Measurements from ENCODE around the gene ZNF350.
"Not testable (repeated sequence)": the region's sequence is repeated elsewhere in the genome, so short reads cannot be mapped to it uniquely, and the experiment has no call there.

ZNF350 gene

DNA sequence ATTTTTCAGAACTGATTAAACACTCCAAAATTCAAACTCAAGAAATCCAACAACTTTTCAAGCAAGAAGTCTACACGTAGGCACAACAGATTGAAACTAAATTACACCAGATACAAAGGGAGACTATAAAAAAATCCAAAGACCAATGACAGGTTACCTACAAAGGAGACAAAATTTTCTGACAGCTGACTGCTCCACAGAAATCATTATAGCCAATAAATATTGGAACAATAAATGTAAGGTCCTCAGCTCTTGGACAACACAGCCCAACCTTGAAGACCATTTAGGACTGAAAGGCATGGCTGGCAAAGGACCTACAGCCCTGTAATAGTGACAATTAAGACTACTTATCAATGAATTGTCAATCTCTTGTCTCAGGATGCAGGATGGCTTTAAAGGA lies 15.9 kb downstream of the ZNF350 start:
- DNase-seq = no peak

DNA sequence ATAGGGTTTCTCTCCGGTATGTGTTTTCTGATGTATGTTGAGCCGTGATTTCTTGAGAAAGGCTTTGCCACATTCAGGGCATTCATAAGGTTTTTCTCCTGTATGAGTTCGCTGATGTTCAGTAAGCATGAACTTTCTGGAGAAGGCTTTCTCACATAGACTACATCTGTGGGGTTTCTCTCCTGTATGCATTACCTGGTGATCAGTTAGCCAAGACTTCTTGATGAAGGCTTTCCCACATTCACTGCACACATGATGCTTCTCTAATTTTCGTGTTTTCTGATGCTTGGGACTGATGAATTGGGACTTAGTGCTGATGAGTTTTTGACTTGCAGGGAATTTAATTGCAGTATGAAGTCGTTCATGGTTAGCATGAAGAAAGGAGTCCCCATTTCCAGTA lies 21.1 kb downstream of the ZNF350 start:
- DNase-seq = no peak

DNA sequence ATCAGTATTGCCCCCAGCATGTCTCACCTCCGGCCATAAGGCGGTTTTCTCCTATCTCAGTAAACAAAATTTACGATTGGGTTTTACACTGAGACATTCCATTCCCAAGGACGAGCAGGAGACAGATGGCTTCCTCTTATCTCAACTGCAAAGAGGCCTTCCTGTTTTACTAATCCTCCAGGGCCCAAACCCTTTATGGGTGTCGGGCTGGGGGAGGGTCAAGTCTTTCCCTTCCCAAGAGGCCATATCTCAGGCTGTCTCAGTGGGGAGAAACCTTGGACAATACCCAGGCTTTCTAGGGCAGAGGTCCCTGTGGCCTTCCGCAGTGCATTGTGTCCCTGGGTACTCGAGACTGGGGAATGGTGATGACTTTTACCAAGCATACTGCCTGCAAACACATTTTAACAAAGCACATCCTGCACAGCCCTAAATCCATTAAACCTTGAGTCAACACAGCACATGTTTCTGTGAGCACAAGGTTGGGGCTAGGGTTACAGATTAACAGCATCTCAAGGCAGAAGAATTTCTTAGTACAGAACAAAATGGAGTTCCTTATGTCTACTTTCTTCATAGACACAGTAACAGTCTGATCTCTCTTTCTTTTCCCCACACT lies 25.9 kb downstream of the ZNF350 start:
- not testable (repeated sequence) for DNase-seq

DNA sequence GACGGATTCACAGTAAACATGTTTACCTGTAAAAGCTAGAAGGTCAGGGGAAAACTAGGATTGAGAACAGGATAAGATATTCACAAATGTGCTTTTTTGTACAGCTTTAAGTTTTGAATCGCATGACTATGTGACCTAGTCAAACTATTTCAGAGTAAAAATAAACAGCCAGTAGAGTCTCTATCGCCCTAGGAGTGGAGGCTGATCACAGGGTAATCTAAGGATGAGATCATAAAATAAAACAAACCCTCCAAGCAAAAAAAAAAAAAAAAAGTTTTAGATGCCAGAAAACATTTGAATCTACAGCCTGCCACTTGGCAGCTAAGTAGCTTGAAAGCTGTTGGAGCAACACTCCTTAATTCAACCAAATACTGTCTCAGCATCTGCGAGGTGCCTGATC lies 26.8 kb downstream of the ZNF350 start:
- no peak for DNase-seq

DNA sequence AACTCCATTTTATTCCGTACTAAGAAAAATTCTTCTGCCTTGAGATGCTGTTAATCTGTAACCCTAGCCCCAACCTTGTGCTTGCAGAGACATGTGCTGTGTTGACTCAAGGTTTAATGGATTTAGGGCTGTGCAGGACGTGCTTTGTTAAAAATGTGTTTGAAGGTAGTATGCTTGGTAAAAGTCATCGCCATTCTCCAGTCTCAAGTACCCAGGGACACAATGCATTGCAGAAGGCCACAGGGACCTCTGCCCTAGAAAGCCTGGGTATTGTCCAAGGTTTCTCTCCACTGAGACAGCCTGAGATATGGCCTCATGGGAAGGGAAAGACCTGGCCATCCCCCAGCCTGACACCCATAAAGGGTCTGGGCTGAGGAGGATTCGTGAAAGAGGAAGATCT lies 28.8 kb downstream of the ZNF350 start:
- not testable (repeated sequence) for DNase-seq

DNA sequence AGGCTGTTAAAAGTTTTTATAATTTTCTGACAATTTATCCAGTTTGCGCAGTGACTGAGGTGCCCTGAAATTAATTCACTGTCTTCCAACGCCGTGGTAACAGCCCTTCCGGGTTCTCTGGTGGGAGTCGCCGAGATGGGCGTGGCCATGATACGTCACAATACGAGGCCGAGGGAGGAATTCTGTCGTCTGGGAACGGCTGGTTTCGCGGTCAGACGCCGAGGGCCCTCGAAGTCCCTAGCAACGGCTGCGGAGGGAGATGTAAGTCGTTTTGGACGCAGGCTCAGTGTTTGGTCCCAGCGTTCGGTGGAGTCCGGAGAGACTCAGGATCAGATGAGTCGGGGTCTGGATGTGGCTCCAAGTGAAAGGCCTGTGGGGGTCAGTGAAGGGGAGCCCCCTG lies 37.7 kb downstream of the ZNF350 start:
- no peak for DNase-seq

DNA sequence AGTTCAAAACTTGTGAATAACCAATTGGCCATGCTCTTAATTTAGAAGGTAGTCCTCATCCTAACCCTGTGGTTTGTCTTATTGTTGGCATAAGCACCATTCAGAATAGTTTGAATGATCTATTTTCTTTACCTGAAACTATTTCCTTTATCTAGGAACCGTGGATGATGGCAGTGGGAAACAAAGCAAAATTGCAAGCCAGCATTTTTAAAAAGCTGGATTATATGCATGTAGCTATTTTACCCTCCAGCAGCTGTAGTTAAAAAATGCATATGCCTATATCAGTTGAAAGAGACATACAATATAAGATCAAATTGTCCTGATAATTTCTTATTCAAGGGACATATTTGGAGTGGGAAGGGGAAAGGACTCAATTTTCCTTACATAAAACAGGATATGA lies 40.0 kb downstream of the ZNF350 start:
- no peak for DNase-seq

DNA sequence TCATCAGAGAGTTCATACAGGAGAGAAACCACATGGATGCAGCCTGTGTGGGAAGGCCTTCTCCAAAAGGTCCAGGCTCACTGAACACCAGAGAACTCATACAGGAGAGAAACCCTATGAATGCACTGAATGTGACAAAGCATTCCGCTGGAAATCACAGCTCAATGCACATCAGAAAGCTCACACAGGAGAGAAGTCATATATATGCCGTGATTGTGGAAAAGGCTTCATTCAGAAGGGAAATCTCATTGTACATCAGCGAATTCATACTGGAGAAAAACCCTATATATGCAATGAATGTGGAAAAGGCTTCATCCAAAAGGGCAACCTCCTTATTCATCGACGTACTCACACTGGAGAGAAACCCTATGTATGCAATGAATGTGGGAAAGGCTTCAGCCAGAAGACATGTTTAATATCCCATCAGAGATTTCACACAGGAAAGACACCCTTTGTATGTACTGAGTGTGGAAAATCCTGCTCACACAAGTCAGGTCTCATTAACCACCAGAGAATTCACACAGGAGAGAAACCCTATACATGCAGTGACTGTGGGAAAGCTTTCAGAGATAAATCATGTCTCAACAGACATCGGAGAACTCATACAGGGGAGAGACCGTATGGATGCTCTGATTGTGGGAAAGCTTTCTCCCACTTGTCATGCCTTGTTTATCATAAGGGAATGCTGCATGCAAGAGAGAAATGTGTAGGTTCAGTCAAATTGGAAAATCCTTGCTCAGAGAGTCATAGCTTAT lies 41.7 kb downstream of the ZNF350 start:
- no peak for DNase-seq

DNA sequence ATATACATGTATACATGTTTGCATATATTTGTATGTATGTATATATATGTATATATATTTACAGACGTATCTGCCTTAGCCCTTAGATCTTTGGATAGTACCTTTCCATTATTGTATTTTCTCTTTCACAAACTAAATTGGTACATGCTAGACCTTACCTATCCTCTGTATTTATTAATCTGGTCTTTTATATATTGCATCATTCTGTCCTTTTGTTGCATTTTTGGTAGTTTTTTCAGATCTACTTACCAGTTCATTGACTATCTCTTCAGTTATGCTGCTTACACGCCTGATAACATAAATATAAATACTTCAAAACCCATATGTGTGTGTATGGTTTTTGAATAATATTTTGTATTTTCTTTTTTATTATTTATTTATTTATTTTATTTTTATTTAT lies 47.7 kb downstream of the ZNF350 start:
- no peak for DNase-seq

DNA sequence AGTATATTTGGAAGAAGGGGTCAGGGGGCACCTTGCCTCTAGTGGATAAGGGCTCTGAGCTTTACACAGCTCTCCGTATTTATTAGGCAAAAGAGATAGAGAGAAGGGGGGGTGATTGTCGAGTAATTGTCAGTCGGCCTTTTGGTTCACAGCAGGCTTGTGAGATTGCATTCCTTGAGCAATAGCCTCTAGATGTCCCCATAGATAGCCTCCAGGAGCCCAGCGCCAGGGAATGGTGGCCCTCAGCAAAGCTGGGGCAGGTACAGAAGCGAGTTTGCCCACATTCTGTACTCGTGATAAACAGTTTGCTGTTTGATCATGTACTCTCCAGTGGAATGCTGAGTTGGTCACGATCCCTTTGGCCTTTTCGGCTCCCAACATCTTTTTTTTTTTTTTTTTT lies 54.7 kb downstream of the ZNF350 start:
- DNase-seq = no peak

DNA sequence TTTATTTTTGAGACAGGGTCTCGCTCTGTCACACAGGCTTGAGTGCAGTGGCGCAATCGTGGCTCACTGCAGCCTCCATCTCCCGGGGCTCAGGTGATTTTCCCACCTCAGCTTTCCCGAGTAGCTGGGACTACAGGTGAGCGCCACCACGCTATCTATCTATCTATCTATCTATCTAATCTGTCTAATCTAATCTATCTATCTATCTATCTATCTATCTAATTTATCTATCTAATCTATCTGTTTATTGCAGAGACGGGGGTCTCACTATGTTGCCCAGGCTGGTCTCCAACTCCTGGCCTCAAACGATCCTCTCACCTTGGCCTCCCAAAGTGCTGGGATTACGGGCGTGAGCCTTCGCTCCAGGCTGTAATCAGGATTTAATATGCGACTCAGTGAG lies 58.8 kb downstream of the ZNF350 start:
- DNase-seq = no peak

DNA sequence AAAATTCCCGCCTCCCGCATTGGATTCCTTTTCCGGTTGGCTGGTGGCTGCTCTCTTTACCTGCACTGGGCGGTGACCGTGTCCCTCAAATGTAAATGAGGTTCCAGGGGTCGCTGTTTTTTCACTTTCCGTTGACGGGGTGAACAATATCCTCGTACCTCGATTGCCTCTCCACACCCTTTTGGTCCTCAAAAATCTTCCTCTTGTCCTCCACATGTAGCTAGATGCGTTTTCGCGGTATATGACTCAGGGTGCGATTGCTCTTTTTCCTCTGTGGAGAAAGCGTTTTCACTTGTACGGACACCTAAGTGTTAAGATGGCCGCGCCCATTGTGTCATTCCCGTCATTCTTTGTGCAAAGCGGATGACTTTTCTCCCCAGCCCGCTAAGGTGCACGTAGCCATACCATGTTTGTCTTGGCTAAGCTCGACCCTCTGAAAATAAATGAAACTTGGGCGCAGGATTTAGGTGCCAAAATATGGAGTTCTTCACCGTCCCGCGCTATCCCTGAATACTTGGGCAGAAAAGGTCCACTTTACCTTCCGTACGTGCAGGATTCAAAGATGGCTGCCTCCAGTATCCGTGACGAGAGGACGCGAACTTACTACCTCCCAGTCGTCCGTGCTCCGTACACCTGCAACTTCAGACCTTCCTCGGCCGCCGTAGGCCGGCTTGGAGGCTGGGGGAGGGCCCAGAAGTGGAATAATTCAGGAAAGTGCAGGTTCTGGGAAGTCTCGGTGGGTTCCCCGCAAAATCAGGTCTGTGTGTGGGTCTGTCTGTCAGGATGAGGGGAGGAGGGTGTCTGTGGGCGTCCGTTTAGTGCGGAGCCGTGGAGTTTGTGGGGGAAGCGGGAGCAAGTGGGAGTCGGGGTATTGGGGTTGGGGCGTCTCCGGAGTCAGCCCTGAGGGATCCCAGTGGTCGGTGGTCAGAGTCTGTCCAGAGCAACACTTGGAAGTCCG lies 59.6 kb downstream of the ZNF350 start, which contains the start of gene ZNF613:
TSS of gene ZNF613 (plus strand) at position 689 of the 958 bp plus-strand sequence. CDS start 8,749 bp downstream, outside the sequence.
- DNase-seq = peak; percentile 82

DNA sequence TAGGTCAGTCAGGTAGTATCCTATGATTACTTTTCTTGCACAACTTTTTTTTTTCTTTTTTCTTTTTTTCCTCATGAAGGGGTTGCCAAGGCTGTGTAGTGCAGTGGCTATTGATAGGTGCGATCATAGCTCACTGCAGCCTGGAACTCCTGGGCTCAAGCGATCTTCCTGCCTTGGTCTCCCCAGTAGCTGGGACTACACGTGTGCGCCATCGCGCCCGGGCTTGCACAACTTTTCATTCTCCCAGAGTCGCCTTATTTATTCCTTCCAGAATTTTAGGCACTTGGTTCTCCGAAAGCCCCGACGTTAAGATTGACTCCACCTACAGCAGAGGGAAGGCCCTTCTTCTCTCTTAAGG lies 60.2 kb downstream of the ZNF350 start:
- no peak for DNase-seq

DNA sequence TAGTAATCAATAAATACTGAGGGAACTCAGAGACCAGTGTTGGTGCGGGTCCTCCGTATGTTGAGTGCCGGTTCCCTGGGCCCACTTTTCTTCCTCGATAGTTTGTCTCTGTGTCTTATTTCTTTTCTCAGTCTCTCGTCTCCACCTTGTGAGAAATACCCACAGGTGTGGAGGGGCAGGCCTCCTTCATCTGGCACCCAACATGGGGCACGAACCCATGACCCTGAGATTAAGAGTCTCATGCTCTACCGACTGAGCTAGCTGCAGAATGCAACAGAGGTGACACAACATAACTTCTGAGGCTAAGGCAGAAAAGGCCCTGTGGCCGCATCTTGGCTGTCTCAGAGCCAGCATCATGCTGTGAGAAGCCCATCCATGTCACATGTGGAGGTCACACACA lies 64.7 kb downstream of the ZNF350 start:
- no peak for DNase-seq

DNA sequence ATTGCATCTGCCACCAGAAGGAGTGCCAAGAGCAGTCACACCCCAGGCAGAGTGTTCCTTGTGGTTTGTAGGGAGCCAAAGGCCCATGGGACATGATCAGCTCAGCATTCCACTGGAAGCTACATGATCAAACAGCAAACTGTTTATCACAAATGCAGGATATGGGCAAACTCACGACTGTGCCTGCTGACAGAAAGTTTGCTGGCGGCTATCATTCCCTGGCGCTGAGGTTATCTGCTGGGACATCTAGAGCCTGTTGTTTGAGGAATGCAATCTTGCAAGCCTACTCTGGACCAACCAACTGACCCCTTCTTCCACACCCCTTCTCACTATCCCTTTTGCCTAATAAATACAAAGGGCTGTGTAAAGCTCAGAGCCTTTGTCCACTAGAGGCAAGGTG lies 67.0 kb downstream of the ZNF350 start:
- no peak for DNase-seq

DNA sequence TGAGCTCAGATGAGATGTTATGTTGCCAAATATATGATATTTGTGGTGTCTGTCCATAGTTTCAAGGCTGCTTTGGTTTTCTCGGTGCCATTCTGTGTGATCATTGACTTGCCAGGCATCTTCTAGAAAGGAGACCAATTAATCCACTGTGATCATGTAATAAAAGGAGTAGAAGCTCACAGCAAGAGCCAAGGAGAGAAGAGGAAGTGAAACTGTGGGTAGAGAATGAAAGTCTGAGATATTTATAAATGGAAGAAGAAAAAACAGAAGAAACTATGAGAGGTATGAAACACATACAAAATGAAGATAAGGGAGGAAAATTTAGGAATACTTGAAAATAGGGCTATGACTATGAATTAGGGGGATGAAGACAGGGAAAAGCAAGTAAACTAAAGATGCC lies 70.5 kb downstream of the ZNF350 start:
- DNase-seq = no peak

DNA sequence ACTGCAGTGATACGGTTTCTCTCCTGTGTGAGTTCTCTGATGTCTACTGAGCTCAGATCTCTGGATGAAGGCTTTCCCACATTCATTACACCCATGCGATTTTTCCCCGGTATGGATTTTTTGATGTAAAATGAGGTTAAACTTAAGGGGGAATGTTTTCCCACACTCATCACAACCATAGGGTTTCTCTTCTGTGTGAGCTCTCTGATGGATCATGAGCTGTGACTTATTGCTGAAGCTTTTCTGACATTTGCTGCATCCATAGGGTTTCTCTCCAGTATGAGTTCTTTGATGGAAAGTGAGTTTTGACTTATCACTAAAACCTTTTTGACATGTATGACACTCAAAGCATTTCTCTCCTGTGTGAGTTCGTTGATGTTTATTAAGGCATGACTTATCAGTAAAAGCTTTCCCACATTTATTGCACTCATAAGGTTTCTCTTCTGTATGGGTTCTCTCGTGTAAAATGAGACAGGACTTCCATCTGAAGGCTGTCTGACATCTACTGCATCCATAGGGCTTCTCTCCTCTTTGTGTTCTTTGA lies 71.2 kb downstream of the ZNF350 start:
- DNase-seq = no peak

Measured in activated T-cell treated with anti-CD3 and anti-CD28 coated beads for 4 hours (primary cell).